ENCODE measurements around the gene FAM120A. TPM values are rescaled to one million over a fixed set of nuclear protein-coding genes. Genes with fewer than 3 reads are reported as not detected.

FAM120A gene, protein sequence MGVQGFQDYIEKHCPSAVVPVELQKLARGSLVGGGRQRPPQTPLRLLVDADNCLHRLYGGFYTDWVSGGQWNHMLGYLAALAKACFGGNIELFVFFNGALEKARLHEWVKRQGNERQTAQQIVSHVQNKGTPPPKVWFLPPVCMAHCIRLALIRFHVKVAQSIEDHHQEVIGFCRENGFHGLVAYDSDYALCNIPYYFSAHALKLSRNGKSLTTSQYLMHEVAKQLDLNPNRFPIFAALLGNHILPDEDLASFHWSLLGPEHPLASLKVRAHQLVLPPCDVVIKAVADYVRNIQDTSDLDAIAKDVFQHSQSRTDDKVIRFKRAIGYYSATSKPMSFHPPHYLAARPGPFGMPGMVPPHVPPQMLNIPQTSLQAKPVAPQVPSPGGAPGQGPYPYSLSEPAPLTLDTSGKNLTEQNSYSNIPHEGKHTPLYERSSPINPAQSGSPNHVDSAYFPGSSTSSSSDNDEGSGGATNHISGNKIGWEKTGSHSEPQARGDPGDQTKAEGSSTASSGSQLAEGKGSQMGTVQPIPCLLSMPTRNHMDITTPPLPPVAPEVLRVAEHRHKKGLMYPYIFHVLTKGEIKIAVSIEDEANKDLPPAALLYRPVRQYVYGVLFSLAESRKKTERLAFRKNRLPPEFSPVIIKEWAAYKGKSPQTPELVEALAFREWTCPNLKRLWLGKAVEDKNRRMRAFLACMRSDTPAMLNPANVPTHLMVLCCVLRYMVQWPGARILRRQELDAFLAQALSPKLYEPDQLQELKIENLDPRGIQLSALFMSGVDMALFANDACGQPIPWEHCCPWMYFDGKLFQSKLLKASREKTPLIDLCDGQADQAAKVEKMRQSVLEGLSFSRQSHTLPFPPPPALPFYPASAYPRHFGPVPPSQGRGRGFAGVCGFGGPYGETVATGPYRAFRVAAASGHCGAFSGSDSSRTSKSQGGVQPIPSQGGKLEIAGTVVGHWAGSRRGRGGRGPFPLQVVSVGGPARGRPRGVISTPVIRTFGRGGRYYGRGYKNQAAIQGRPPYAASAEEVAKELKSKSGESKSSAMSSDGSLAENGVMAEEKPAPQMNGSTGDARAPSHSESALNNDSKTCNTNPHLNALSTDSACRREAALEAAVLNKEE
- 72.6 and 83.7 TPM in 2 replicates for polyA plus RNA-seq (2011; rRNA removed)
- polyA minus RNA-seq (2011; rRNA and poly(A)+ RNA removed): 165 and 195 TPM in 2 replicates

DNA sequence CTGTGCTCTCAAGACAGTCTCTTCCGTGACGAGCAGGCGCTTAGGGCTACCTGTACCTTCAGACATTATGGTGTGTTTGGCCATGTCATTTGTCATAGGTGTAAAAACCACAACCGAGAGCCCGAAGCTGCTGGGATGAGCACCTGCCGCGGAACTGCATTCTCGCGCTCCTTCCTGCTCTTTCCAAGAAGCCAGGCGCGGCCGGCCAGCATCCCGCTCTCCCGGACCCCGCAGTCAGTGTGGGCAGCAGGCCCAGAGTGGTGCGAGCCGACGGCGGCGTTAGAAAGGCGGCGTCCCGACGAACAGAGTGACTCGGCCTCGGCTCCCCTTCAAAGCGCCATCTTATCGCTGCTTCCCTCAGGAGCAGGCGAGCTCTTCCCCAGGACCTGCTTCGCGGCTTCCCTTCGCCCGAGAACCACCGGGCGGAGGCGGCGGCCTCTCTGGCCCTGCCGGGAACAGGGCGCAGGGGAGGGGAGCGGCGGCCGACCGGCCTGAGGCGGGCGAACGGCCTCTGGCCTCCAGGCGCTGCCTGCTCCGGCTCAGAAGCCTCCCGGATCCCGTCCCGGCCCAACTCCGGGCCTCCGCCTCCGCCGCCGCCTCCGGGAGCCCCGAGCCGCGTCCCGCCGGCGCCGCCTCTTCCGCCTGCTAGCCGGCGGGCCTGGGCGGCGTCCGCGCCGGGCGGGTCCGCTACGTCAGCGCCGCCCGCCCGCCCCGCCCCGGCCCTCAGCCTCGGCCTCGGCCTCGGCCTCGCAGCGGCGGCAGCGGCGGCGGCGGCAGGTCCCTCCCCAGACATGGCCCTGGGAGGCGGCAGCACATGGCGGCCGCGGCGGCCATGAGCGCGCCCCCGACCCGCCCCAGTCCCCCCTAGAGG lies at the start of gene FAM120A:
FAM120A (plus strand) TSS at position 741 of the 871 bp plus-strand sequence. CDS start 231 bp downstream, outside the sequence.
- Histone ChIP-seq H3K27me3 (ENCODE audit: control insufficient read depth, insufficient read depth, low read length) (no peaks in the 10 kb centered on the region), H3K27ac (ENCODE audit: low read depth, low read length) (peak within 1 kb of the TSS; percentile 77), H3K4me3 (ENCODE audit: low read depth, low read length) (peak within 1 kb of the TSS; percentile 84), H3K9me3 (ENCODE audit: control insufficient read depth, insufficient read depth, low read length) (no peaks in the 10 kb centered on the region; the same call in 1 of the 2 replicates)
- TF ChIP-seq, protein P1, sequence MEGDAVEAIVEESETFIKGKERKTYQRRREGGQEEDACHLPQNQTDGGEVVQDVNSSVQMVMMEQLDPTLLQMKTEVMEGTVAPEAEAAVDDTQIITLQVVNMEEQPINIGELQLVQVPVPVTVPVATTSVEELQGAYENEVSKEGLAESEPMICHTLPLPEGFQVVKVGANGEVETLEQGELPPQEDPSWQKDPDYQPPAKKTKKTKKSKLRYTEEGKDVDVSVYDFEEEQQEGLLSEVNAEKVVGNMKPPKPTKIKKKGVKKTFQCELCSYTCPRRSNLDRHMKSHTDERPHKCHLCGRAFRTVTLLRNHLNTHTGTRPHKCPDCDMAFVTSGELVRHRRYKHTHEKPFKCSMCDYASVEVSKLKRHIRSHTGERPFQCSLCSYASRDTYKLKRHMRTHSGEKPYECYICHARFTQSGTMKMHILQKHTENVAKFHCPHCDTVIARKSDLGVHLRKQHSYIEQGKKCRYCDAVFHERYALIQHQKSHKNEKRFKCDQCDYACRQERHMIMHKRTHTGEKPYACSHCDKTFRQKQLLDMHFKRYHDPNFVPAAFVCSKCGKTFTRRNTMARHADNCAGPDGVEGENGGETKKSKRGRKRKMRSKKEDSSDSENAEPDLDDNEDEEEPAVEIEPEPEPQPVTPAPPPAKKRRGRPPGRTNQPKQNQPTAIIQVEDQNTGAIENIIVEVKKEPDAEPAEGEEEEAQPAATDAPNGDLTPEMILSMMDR (IDR thresholded peaks at IDR 0.05; ENCODE audit: low read depth, low read length): no peak
- ChIA-PET POLR2A (interaction anchor here (0.6 to 2.0 kb wide), 2 partner anchors 48 to 115 kb away, joined by 3 to 13 read pairs; no protein-coding TSS in a partner anchor), CTCF (interaction anchor here (1.2 to 3.5 kb wide), 2 partner anchors 115 kb away, joined by 6 to 63 read pairs; no protein-coding TSS in a partner anchor)
- no peak for DNase-seq (ENCODE audit: low read depth, low spot score)

DNA sequence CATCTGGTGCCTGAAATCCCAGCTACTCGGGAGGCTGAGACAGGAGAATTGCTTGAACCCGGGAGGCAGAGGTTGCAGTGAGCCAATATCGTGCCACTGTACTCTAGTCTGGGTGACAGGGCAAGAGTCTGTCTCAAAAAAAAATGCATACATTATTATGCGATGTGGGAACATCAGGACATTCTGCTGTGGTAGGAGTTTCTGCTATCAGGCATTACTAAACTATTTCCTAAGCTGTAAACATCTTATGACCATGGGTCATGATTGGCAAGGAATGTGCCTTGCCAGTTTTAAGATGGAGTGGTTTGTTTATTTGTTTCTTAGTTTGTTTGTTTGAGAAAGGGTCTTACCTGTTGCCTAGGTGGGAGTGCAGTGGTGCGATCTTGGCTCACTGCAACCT lies 45.1 kb upstream of the FAM120A start:
- H3K9me3 ChIP-seq (ENCODE audit: control insufficient read depth, insufficient read depth, low read length): no peaks in the 10 kb centered on the region
- CTCF ChIA-PET: no interaction called here
- no peak overlapping the region for H3K27ac ChIP-seq (ENCODE audit: low read depth, low read length)
- H3K4me3 ChIP-seq (ENCODE audit: low read depth, low read length): no peak overlapping the region
- DNase-seq (ENCODE audit: low read depth, low spot score): no peak
- TF ChIP-seq, protein P1 (IDR thresholded peaks at IDR 0.05; ENCODE audit: low read depth, low read length): no peak
- POLR2A ChIA-PET: no interaction called here
- H3K27me3 ChIP-seq (ENCODE audit: control insufficient read depth, insufficient read depth, low read length): no peaks in the 10 kb centered on the region

DNA sequence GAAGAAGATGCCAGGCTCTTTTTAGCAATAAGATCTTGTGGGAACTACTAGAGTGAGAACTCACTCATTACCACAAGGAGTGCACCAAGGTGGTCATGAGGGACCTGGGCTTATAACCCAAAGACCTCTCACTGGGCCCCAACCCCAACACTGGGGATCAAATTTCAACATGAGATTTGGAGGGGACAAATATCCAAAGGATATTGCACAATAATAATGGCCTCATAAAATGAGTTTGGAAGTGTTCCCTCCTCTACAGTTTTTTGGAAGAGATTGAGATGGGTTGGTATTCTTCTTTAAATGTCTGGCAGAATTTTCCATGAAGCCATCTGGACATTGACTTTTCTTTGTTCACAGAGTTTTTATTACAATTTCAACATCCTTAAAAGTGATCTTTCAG lies 38.0 kb upstream of the FAM120A start:
- Histone ChIP-seq H3K27me3 (ENCODE audit: control insufficient read depth, insufficient read depth, low read length) (no peaks in the 10 kb centered on the region), H3K4me3 (ENCODE audit: low read depth, low read length) (no peak overlapping the region), H3K27ac (ENCODE audit: low read depth, low read length) (no peak overlapping the region), H3K9me3 (ENCODE audit: control insufficient read depth, insufficient read depth, low read length) (peaks cover 9% of the 10 kb centered on the region; the same call in 1 of the 2 replicates)
- TF ChIP-seq, protein P1 (IDR thresholded peaks at IDR 0.05; ENCODE audit: low read depth, low read length): no peak
- DNase-seq (ENCODE audit: low read depth, low spot score): no peak
- POLR2A ChIA-PET: no interaction called here
- CTCF ChIA-PET: no interaction called here

DNA sequence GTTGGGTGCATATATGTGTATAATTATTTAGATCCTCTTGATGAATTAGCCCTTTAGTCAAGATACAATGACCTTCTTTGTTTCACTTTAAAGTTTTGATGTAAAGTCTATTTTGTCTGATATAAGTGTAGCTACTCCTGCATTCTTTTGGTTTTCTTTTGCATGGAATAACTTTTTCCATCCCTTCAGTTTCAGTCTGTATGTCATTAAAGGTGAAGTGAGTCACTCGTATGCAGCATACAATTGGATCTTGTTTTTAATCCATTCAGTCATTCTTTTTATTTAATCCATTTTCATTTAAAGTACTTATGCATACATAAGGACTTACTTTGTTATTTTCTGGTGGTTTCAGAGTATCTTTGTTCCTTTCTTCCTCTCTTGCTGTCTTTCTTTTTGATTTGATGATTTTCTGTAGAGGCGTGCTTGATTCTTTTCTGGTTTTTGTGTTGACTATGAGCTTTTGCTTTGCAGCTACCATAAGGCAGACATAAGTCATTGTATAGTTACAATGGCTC lies 36.3 kb upstream of the FAM120A start:
- H3K9me3 ChIP-seq (ENCODE audit: control insufficient read depth, insufficient read depth, low read length): peaks cover 12% of the 10 kb centered on the region; the same call in 1 of the 2 replicates
- no peak overlapping the region for H3K4me3 ChIP-seq (ENCODE audit: low read depth, low read length)
- TF ChIP-seq, protein P1 (IDR thresholded peaks at IDR 0.05; ENCODE audit: low read depth, low read length): no peak
- no peak for DNase-seq (ENCODE audit: low read depth, low spot score)
- ChIA-PET CTCF (interaction anchor here (0.6 kb wide), 1 partner anchor 466 kb away, joined by 3 read pairs; no protein-coding TSS in a partner anchor), POLR2A (no interaction called here)
- no peak overlapping the region for H3K27ac ChIP-seq (ENCODE audit: low read depth, low read length)
- no peaks in the 10 kb centered on the region for H3K27me3 ChIP-seq (ENCODE audit: control insufficient read depth, insufficient read depth, low read length)

Measured in AG04450 (cell line).